Measurements from ENCODE around the gene LAD1. TPM values are rescaled to one million over a fixed set of nuclear protein-coding genes. Genes with fewer than 3 reads are reported as not detected.

LAD1 gene
- total RNA-seq, 1 experiment from 2014 or later = 30.1 TPM

- no peak overlapping the region for H2BK20ac ChIP-seq (ENCODE audit: low read depth, low read length, poor library complexity, severe bottlenecking)
- no peaks in the 10 kb centered on the region for H3K23me2 ChIP-seq (ENCODE audit: insufficient read length, low read depth, low read length, poor library complexity, severe bottlenecking)
- H3K79me2 ChIP-seq (ENCODE audit: insufficient read depth, low read length) = no peaks in the 10 kb centered on the region
- no peak overlapping the region for H3K4me2 ChIP-seq (ENCODE audit: insufficient read depth, insufficient read length, low read length)
- no peaks in the 10 kb centered on the region for H4K20me1 ChIP-seq (ENCODE audit: control insufficient read depth, insufficient read depth, insufficient read length)
- no CpG with 5 or more reads among the region's 6 CpGs for WGBS (ENCODE audit: extremely low coverage, insufficient read length, low lambda C conversion rate)
- H3T11ph ChIP-seq (ENCODE audit: low read length) = no peak overlapping the region
- H3K4me1 ChIP-seq (ENCODE audit: insufficient read depth, low read length) = no peaks in the 10 kb centered on the region
- no peak overlapping the region for H2BK15ac ChIP-seq (ENCODE audit: low read depth, low read length)
- no peaks in the 10 kb centered on the region for H3K79me1 ChIP-seq (ENCODE audit: insufficient read depth, low read depth, low read length, poor library complexity, severe bottlenecking)
- H3K18ac ChIP-seq (ENCODE audit: insufficient read length, low read depth, low read length) = no peak overlapping the region
- H3K14ac ChIP-seq (ENCODE audit: insufficient read depth, low read length) = no peak overlapping the region
- H3K9ac ChIP-seq (ENCODE audit: extremely low read depth, insufficient read length, low read length) = no peak overlapping the region
- H2BK120ac ChIP-seq (ENCODE audit: low read depth, low read length, poor library complexity, severe bottlenecking) = no peak overlapping the region
- Mint-ChIP-seq H3K4me1 (peaks cover 13 to 23% of the 10 kb centered on the region in 2 experiments), H3K36me3 (ENCODE audit: insufficient read depth in 1 of 3, low read depth in 3 of 3) (no peaks in the 10 kb centered on the region), H3K9me3 (peaks cover 0 to 5% of the 10 kb centered on the region in 2 experiments; a peak in 2 of 5 replicates), H3K27me3 (ENCODE audit: low read depth) (no peaks in the 10 kb centered on the region; the same call in none of the 2 replicates), H3K27ac (no peak overlapping the region), H3K4me3 (no peak overlapping the region)
- no peak overlapping the region for H2AK5ac ChIP-seq (ENCODE audit: insufficient read length, low read length)
- no peaks in the 10 kb centered on the region for H3K27me3 ChIP-seq (ENCODE audit: insufficient read depth, low read length)
- no peak overlapping the region for H4K5ac ChIP-seq (ENCODE audit: insufficient read length, low read depth, low read length)
- H3K9me3 ChIP-seq (ENCODE audit: control insufficient read depth, low read depth, low read length) = no peaks in the 10 kb centered on the region
- no peak overlapping the region for H3K56ac ChIP-seq (ENCODE audit: insufficient read length, low read depth, low read length)
- H2AFZ ChIP-seq (ENCODE audit: low read length) = no peak overlapping the region
- H3K23ac ChIP-seq (ENCODE audit: insufficient read length, low read depth, low read length) = no peak overlapping the region
- H3K4ac ChIP-seq (ENCODE audit: low read depth, low read length) = no peak overlapping the region
- no peak overlapping the region for H4K91ac ChIP-seq (ENCODE audit: insufficient read length, low read depth, low read length)
- H3K27ac ChIP-seq (ENCODE audit: insufficient read length, low read depth, low read length) = no peak overlapping the region
- no peak for DNase-seq
- no peak overlapping the region for H2BK12ac ChIP-seq (ENCODE audit: insufficient read length, low read depth, low read length)
- no peak overlapping the region for H2BK5ac ChIP-seq (ENCODE audit: insufficient read length, low read length)
- no peak for TF ChIP-seq CTCF (conservative IDR thresholded peaks at IDR 0.05)
- H4K8ac ChIP-seq (replicated peaks; ENCODE audit: insufficient read length, low read depth, low read length) = no peak overlapping the region
Observed at GRCh38 chr1:201423655-201424054, 24.5 kb upstream of the LAD1 start.
